SIG-M5 treated with dmso at 0.1 percent for 504 hours (cell line): ENCODE data around the gene LARGE2.
A peak's percentile ranks its signal among the peaks of the same experiment; 100 is the strongest.

ENCODE experiments used
- DNase-seq: peaks from one replicate; lab custom pipeline; 2025; ENCODE audit not compliant: unreplicated experiment; lab: John Stamatoyannopoulos, UW

LARGE2 gene

GRCh38 chr11:45922425-45923082, at the start of gene LARGE2:
Gene LARGE2 (plus strand): TSS chr11:45922656. CDS start chr11:45922883, 227 bp downstream.
- no peak for DNase-seq

GRCh38 chr11:45876401-45876800, 46.1 kb upstream of the LARGE2 start:
- no peak for DNase-seq

- DNase-seq: no peak
Measured at GRCh38 chr11:45877221-45877620, 45.2 kb upstream of the LARGE2 start.

GRCh38 chr11:45877845-45878244, 44.6 kb upstream of the LARGE2 start:
- DNase-seq: no peak

GRCh38 chr11:45879803-45880686, 42.4 kb upstream of the LARGE2 start:
- no peak for DNase-seq

- DNase-seq: no peak
Measured at GRCh38 chr11:45880772-45881570, 41.5 kb upstream of the LARGE2 start.

- DNase-seq: no peak
Measured at GRCh38 chr11:45881708-45882368, 40.6 kb upstream of the LARGE2 start.

GRCh38 chr11:45884596-45885185, 37.8 kb upstream of the LARGE2 start:
- no peak for DNase-seq

- DNase-seq: peak; percentile 36
Measured at GRCh38 chr11:45885274-45885920, 37.1 kb upstream of the LARGE2 start, which contains the start of gene MAPK8IP1. Gene MAPK8IP1 (plus strand): TSS chr11:45885651. CDS start chr11:45885821, 170 bp downstream.

- no peak for DNase-seq
Measured at GRCh38 chr11:45885921-45886721, 36.3 kb upstream of the LARGE2 start.

- no peak for DNase-seq
Measured at GRCh38 chr11:45886816-45887520, 35.5 kb upstream of the LARGE2 start.

GRCh38 chr11:45887587-45887986, 34.9 kb upstream of the LARGE2 start:
- no peak for DNase-seq

- DNase-seq: no peak
Measured at GRCh38 chr11:45889555-45889954, 32.9 kb upstream of the LARGE2 start.

- DNase-seq: no peak
Measured at GRCh38 chr11:45889966-45890365, 32.5 kb upstream of the LARGE2 start.

GRCh38 chr11:45890886-45891550, 31.4 kb upstream of the LARGE2 start:
- DNase-seq: no peak

GRCh38 chr11:45892856-45893255, 29.6 kb upstream of the LARGE2 start:
- no peak for DNase-seq

- DNase-seq: no peak
Measured at GRCh38 chr11:45894555-45895247, 27.8 kb upstream of the LARGE2 start.
